MM.1S (cell line): ENCODE data around the gene COLEC11.

ENCODE experiments used
- DNase-seq: peaks from one replicate; pipeline ENCODE4 v3.0.0-alpha.2; 2015
- H2AFZ ChIP-seq: fragments of 300-600 bp; sonication (generic); 2 replicates; pipeline ENCODE4 v1.6.0; 2016; ENCODE audit warnings: antibody characterized with exemption, low read length
- H3F3A ChIP-seq: fragments of 300-600 bp; sonication (generic); 2 replicates; pipeline ENCODE4 v1.6.1; 2016; ENCODE audit warnings: mild to moderate bottlenecking, antibody characterized with exemption, low read length, moderate library complexity, mixed read lengths; ENCODE audit not compliant: insufficient read depth
- H3K27ac ChIP-seq: fragments of 300-600 bp; sonication (generic); 2 replicates; pipeline ENCODE4 v1.5.1; 2016; ENCODE audit warnings: mild to moderate bottlenecking, low read length
- H3K27me3 ChIP-seq: fragments of 300-600 bp; sonication (generic); replicated peaks from 2 replicates; pipeline ENCODE4 v1.6.0; 2016; ENCODE audit warnings: low read length; ENCODE audit not compliant: insufficient read depth
- H3K36me3 ChIP-seq: fragments of 300-600 bp; sonication (generic); replicated peaks from 2 replicates; pipeline ENCODE4 v1.6.1; 2016; ENCODE audit warnings: mild to moderate bottlenecking, low read length, mixed read lengths; ENCODE audit not compliant: insufficient read depth
- H3K4me1 ChIP-seq: fragments of 300-600 bp; sonication (generic); 2 replicates; pipeline ENCODE4 v1.6.1; 2016; ENCODE audit warnings: low read length, mixed read lengths
- H3K4me2 ChIP-seq: fragments of 300-600 bp; sonication (generic); 2 replicates; pipeline ENCODE4 v1.6.0; 2016; ENCODE audit warnings: low read depth, low read length
- H3K4me3 ChIP-seq: fragments of 300-600 bp; sonication (generic); 2 replicates; pipeline ENCODE4 v1.5.1; 2016; ENCODE audit warnings: low read length, mixed read lengths
- H3K79me2 ChIP-seq: fragments of 300-600 bp; sonication (generic); 2 replicates; pipeline ENCODE4 v1.6.1; 2016; ENCODE audit warnings: mixed run types, low read length, mixed read lengths
- H3K9ac ChIP-seq: fragments of 300-600 bp; sonication (generic); 2 replicates; pipeline ENCODE4 v1.6.1; 2016; ENCODE audit warnings: low read length, mixed read lengths
- H3K9me2 ChIP-seq: fragments of 300-600 bp; sonication (generic); replicated peaks from 2 replicates; pipeline ENCODE4 v1.6.1; 2016; ENCODE audit warnings: mild to moderate bottlenecking, low read length, mixed read lengths; ENCODE audit not compliant: insufficient read depth
- H3K9me3 ChIP-seq: fragments of 300-600 bp; sonication (generic); replicated peaks from 2 replicates; pipeline ENCODE4 v1.6.1; 2016; ENCODE audit warnings: mild to moderate bottlenecking, low read length, mixed read lengths; ENCODE audit not compliant: insufficient read depth
- H4K20me1 ChIP-seq: fragments of 300-600 bp; sonication (generic); 2 replicates; pipeline ENCODE4 v1.6.1; 2016; ENCODE audit warnings: mild to moderate bottlenecking, low read length, moderate library complexity, mixed read lengths; ENCODE audit not compliant: insufficient read depth
- EZH2 ChIP-seq: fragments of 300-600 bp; sonication (generic); optimal IDR thresholded peaks from 2 replicates; pipeline ENCODE3; 2017; ENCODE audit warnings: low read depth, mild to moderate bottlenecking, antibody characterized with exemption, low read length, mixed read lengths
- EZH2phosphoT487 ChIP-seq: fragments of 300-600 bp; sonication (generic); IDR thresholded peaks from 2 replicates; pipeline ENCODE4 v1.6.1; 2018; ENCODE audit warnings: antibody characterized with exemption, low read length
- TF ChIP-seq, protein P1 (sequence below): fragments of 300-600 bp; sonication (generic); IDR thresholded peaks from 2 replicates; pipeline ENCODE4 v1.5.1; 2016; ENCODE audit warnings: antibody characterized with exemption, low read length, mixed read lengths

The COLEC11 gene

GRCh38 chr2:3581367-3582262, 13.3 kb upstream of the COLEC11 start:
- Histone ChIP-seq H3K36me3 (peaks cover 41% of the 10 kb centered on the region), H3K4me3 (no peak overlapping the region)

GRCh38 chr2:3584076-3584475, 10.8 kb upstream of the COLEC11 start:
- Histone ChIP-seq H3K4me3 (no peak overlapping the region), H3K9me3 (no peaks in the 10 kb centered on the region), H3K4me1 (no peaks in the 10 kb centered on the region), H3K27me3 (no peaks in the 10 kb centered on the region), H3K36me3 (peaks cover 24% of the 10 kb centered on the region), H4K20me1 (peaks cover 13% of the 10 kb centered on the region), H3K27ac (no peak overlapping the region), H2AFZ (no peak overlapping the region), H3F3A (peaks cover 13% of the 10 kb centered on the region), H3K9me2 (no peaks in the 10 kb centered on the region), H3K9ac (no peak overlapping the region), H3K79me2 (peaks cover 22% of the 10 kb centered on the region), H3K4me2 (no peak overlapping the region)
- DNase-seq: no peak
- TF ChIP-seq, protein P1, sequence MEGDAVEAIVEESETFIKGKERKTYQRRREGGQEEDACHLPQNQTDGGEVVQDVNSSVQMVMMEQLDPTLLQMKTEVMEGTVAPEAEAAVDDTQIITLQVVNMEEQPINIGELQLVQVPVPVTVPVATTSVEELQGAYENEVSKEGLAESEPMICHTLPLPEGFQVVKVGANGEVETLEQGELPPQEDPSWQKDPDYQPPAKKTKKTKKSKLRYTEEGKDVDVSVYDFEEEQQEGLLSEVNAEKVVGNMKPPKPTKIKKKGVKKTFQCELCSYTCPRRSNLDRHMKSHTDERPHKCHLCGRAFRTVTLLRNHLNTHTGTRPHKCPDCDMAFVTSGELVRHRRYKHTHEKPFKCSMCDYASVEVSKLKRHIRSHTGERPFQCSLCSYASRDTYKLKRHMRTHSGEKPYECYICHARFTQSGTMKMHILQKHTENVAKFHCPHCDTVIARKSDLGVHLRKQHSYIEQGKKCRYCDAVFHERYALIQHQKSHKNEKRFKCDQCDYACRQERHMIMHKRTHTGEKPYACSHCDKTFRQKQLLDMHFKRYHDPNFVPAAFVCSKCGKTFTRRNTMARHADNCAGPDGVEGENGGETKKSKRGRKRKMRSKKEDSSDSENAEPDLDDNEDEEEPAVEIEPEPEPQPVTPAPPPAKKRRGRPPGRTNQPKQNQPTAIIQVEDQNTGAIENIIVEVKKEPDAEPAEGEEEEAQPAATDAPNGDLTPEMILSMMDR: no peak
- no peak for TF ChIP-seq EZH2
- TF ChIP-seq EZH2phosphoT487: no peak

More at GRCh38 chr2:3581367-3582262, 13.3 kb upstream of the COLEC11 start:
- no peak overlapping the region for H2AFZ ChIP-seq
- TF ChIP-seq EZH2: no peak
- no peak for TF ChIP-seq EZH2phosphoT487
- TF ChIP-seq, protein P1: no peak
- no peak for DNase-seq
- peaks cover 18% of the 10 kb centered on the region for H3F3A ChIP-seq
- no peaks in the 10 kb centered on the region for H3K9me3 ChIP-seq
- peaks cover 23% of the 10 kb centered on the region for H4K20me1 ChIP-seq
- H3K4me2 ChIP-seq: no peak overlapping the region
- H3K4me1 ChIP-seq: peaks cover 2% of the 10 kb centered on the region
- H3K9me2 ChIP-seq: no peaks in the 10 kb centered on the region
- H3K79me2 ChIP-seq: peaks cover 47% of the 10 kb centered on the region
- no peaks in the 10 kb centered on the region for H3K27me3 ChIP-seq
- H3K27ac ChIP-seq: no peak overlapping the region
- no peak overlapping the region for H3K9ac ChIP-seq

GRCh38 chr2:3584608-3585260, 10.2 kb upstream of the COLEC11 start:
- TF ChIP-seq, protein P1: no peak
- no peak for TF ChIP-seq EZH2
- TF ChIP-seq EZH2phosphoT487: no peak
- Histone ChIP-seq H3K27ac (no peak overlapping the region), H3K79me2 (peaks cover 16% of the 10 kb centered on the region), H4K20me1 (peaks cover 7% of the 10 kb centered on the region; the same call in 1 of the 2 replicates), H3K9me3 (no peaks in the 10 kb centered on the region), H3K4me2 (no peak overlapping the region), H3K4me1 (no peaks in the 10 kb centered on the region), H3K27me3 (no peaks in the 10 kb centered on the region), H2AFZ (no peak overlapping the region), H3K36me3 (peaks cover 19% of the 10 kb centered on the region), H3K9me2 (no peaks in the 10 kb centered on the region), H3K4me3 (no peak overlapping the region), H3F3A (peaks cover 9% of the 10 kb centered on the region), H3K9ac (no peak overlapping the region)
- DNase-seq: no peak
